M059J (cell line): ENCODE measurements around the gene ANO5. TPM values are rescaled to one million over a fixed set of nuclear protein-coding genes. Genes with fewer than 3 reads are reported as not detected.

Experiments used
- DNase-seq: peaks from one replicate; pipeline ENCODE4 v3.0.0-alpha.2; 2012; ENCODE audit warnings: low read depth
- total RNA-seq: library from RNA; depleted of rRNA; stranded (reverse); fragments of >200 nt; shearing (Covaris generic); gene quantifications from 2 replicates; pipeline ENCODE4 v1.2.3, GENCODE V29; 2014; rRNA removed

The ANO5 gene
- total RNA-seq, result 0.02 TPM in 1 of 2 replicates, not detected in the other

DNA sequence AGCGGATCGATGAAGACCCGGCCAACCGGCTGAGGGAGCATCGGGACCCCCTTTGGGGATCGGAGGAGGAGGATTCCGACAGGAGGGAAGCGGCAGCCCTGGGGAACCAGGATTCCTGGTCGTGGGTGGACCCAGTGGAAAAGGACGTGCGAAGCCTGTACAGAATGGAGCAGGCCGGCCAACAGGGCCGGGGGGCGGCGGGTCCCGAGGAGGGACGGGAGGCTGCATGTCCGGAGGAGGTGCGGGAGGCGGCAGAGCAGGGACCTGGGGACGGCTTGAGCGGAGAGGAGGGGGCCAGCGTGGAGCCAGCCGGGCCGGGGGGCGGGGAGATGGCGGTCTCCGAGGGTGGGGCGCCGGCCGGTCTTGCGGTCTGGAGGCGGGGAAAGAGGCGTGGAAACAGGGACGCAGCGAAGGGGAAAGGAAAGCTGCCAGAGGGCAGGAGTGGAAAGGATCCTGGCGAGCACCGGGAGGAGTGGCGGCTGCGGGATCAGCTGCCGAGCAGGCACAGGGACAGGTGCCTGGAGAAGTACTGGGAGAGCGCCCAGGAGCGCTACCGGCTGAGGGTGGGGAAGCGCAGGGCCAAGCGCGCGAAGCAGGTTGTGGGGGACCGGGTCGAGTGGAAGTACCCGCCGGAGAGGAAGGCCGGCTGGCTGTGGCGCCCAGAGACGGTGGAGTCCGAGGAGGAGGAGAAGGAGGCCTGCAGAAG, at the start of gene ANO5:
Gene ANO5 (plus strand): TSS at position 444 of the 706 bp plus-strand sequence. CDS start 408 bp downstream, outside the sequence.
- DNase-seq, result no peak

DNA sequence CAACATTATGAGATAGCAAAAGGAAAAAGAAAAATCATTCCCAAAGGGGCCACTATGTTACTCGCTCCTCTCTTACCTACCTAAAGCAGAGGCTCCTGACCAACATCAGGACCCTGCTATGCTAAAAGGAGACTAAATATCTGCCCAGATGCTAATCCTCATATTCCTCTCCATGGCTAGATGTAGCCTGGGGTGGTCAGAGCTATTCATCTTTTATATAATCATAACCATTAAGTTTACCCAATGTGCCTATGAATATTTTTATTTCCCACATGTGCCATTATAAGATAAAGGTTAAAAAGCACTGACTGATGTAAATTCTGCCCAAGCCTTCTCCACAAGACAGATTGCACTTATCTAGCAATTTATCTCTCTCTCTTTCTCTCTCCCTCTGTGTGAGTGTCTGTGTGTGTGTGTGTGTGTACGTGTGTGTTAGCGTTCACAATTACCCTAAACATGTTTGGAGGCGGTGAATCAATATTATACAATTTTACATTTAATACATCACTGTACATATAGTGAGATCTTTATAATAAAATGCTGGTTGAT, 41.2 kb upstream of the ANO5 start:
- no peak for DNase-seq

- no peak for DNase-seq
Observed at GRCh38 chr11:22157531-22157930, 35.4 kb upstream of the ANO5 start.

DNA sequence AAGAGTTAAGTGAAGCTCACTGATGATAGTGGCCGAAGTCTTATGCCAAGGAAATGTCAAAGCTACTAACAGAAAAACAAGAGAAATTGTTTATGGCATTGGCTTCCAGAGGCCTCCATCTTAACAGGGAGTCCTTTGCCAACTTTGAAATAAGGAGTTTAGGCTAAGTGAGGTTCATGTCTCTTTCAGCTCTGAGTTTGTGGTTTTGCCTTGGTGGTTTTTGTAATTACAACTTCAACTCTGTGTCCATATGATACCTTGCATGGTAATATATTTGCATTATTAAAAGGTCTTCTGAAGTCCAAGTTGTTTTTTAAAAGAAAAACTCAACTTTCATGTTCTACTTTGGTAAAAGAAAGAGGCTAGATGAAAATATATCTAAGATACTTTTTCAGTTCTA, 31.4 kb upstream of the ANO5 start:
- no peak for DNase-seq

DNA sequence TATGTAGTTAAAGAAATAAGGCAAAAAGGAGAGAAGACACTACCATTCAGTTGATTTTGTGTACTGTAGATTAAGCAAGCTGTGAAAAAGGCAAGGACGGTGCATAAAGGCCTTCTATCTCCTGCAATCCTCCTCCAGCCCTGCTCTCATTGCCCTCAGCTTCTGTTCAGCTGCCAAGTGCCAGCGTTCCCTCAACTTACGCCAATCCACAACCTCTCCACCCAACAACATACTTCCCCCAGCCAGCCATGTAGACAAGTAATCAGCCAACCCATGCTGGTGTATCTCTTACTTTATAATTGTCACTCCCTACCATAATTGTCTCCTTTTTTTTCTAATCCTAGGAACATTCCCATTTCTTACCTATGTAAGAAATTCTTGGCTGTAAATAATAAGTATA, 30.1 kb upstream of the ANO5 start:
- DNase-seq, result no peak

GRCh38 chr11:22163394-22163797, 29.5 kb upstream of the ANO5 start:
- no peak for DNase-seq

DNA sequence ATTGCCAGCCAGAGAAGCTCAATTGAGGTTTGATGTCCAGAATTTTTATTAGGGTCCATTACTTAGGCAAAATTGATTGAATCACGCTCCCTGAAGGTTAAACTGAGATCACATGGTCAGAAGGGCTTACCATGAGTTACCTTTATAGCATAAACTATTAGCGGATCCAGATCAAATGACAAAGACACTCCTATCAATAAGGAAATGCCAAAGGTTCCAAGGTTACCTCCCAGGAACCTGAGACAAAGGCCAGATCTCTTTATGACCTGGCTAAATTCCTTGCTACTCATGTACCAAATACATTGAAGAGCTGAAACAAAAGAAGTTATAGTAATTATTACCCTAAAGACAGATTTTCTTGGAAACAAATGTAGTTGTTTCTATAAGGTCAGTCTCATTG, 27.8 kb upstream of the ANO5 start:
- DNase-seq, result no peak

DNA sequence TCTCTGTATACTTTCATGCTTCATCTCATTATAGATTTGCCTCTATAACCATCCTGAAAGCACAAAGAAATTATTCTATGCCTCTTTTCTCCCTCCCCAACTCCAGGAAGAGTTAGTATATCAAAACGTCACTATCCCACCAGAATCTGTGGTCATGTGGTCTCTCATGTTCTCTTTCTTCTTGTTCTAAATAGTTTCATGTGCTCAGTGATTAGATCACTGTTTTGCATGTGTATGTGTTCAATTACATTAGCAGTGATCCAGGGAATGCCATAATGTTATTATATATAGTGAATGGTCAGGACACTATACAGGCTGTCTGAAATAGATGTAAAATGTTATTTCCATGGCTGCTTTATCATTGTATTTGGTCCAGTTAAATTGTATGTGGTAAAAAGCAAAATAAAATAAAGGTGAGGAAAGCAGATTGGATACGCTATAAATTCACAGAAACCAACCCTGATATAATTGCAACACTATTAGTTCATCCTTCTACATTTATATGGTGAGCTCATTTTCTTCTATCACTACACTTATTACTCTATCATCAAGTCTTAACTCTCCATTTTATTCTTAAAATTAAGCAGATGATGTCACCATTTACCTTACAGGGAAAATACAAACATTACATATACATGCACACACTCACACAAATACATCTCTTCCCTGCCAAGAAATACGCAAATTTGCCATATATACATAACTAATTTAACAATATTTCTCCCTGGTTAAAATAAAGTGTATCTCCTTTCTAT, 26.9 kb upstream of the ANO5 start:
- no peak for DNase-seq

GRCh38 chr11:22169833-22170232, 23.1 kb upstream of the ANO5 start:
- no peak for DNase-seq

- DNase-seq, result no peak
Observed at GRCh38 chr11:22173532-22173931, 19.4 kb upstream of the ANO5 start.

- DNase-seq, result no peak
Observed at GRCh38 chr11:22177186-22177585, 15.7 kb upstream of the ANO5 start.

GRCh38 chr11:22179626-22180025, 13.3 kb upstream of the ANO5 start:
- DNase-seq, result no peak

DNA sequence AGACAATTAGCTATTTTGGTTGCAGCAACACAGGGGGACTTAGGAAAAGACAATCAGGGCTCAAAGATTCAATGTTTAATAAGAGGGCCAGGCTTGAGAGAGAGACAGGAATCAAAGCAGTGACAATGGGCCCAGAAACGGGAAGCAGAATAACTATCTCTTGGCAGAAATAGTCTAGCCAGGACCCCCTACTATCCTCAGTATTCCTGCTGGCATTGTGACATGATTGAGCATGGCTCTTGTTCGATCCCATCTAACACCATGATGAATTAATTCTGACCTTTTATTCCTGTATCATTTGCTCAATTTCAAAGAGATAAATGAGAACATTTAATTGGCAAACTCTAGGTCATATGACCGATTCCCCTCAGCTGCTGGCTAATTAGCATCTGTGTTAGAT, 12.8 kb upstream of the ANO5 start:
- DNase-seq, result no peak

DNA sequence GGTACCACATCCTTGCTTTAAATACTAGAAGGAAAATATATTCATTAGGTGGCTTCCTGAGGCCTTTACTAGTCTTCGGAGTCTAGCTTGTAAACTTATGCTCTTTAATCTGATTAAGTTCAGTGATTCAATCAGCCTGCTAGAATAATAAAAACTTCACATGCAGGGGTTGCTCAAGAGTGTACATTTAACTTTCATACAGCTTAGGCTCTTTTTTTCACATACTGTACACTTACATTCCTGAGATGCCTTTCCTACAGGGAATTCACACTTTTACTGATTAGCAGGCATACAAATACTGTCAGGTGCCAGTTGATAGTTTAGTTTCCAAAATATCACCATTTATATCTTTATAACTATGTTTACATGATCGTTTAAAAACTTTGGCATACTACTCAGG, 3.2 kb upstream of the ANO5 start:
- no peak for DNase-seq

DNA sequence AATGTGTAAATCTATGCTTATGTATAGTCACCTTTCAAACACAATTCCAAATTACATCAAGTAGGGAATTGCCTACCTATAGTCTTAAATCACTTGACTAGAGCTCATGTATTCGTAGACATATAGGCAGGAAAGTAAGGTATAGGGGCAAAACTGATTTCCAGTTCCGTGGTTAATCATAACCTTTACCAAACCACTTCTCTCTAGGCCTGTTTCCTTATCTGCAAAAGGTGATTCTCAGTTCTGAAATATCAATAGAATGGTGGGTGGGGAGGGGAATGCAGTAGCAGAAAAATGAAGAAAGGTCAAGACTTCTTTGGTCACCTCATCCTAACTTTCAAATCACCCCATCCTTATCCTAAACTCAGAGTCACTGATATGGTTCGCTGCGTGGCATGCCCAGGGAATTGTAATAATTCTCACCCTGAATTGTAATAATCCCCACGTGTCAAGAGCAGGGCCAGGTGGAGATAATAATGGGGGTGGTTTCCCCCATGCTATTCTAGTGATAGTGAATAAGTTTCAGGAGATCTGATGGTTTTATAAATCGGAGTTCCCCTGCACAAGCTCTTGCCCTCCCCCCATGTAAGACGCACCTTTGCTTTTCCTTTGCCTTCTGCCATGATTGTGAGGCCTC, 1.9 kb upstream of the ANO5 start:
- DNase-seq, result no peak

GRCh38 chr11:22192289-22192641, 620 bp upstream of the ANO5 start:
- DNase-seq, result no peak

GRCh38 chr11:22193348-22194051, 615 bp downstream of the ANO5 start:
- no peak for DNase-seq

DNA sequence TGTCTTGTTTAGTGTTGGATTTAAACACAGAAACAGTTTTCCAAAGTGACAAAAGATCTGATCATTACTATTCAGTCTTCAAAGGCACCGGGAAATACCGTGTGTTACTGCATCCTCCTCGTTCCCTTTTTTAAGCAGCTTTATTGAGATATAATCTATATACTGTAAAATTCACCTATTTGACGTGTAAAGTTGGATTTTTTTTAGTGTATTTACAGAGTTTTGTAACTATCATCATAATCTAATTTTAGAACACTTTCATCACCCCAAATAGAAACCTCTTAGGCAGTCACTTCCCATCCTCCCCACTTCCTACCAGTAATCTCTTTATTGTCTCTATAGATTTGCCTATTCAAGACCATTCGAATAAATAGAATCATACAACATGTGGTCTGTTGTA, 1.4 kb downstream of the ANO5 start:
- DNase-seq, result no peak

DNA sequence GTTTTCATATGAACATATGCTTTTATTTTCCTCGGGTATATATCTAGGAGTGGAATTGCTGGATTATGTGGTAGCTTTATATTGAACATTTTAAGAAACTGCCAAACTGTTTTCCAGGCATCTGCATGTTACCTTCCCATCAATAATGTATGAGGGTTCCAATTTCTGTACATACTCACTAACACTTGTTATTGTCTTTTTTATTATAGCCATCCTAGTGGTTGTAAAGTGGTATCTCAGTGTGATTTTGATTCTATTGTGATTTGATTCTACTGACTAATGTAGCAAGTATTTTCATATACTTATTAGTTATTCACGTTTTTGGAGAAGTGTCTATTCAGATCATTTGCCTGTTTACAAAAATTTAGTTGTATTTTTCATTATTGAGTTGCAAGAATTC, 2.0 kb downstream of the ANO5 start:
- no peak for DNase-seq

GRCh38 chr11:22197139-22198005, 4.5 kb downstream of the ANO5 start:
- no peak for DNase-seq

DNA sequence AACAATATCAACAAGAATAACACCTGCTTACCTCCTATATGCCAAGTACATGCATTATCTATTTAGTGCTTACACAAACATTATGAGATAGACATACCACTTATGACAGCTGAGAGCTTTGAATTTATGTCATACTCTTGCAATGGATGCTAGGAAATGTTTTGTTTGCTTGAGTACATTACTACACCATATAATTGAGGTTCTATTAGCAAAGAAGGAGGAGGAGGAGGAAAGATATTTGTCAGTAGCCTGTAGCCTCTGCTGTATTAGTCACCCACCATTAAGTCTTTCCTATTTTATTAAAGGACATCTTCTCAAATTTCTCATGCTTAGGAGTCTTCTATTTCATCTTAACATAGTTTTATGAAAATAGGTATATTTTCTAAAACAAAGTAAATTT, 6.4 kb downstream of the ANO5 start:
- DNase-seq, result no peak
